HG03025 (cell line): ENCODE data around the gene TSPAN8.
"Not testable (repeated sequence)": the region's sequence is repeated elsewhere in the genome, so short reads cannot be mapped to it uniquely, and the experiment has no call there.

Experiments
- ATAC-seq: cut with Tn5 transposase; IDR thresholded peaks from one replicate; pipeline ENCODE4 v1.9.1; 2021; ENCODE audit warnings: mild to moderate bottlenecking, moderate library complexity; ENCODE audit not compliant: unreplicated experiment, low FRiP score

TSPAN8 gene

DNA sequence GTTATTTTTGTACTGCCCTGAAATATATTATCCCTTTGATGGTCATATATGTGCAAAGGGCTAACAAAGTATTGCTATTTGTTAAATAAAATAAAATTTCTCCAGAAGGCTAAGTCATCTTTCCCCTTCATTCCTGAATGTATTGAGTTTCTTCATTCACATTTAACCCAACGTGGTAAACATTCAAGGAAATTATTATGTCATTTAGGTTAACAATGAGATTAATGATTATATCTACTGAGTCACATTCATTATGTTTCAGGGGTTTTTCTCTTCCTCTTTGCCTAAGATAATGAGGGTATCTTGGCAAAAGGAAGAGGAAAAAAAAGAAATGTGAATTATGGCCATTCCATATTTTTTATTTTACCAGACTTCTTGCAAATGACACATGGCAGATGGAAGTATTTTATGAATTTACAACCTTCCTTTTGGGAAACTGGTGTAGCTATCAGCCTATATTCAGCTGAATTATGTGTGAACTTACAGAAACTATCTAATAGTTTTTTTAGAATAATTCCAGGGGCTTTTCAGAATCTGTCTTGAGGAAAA, 27.2 kb downstream of the TSPAN8 start:
- no peak for ATAC-seq

DNA sequence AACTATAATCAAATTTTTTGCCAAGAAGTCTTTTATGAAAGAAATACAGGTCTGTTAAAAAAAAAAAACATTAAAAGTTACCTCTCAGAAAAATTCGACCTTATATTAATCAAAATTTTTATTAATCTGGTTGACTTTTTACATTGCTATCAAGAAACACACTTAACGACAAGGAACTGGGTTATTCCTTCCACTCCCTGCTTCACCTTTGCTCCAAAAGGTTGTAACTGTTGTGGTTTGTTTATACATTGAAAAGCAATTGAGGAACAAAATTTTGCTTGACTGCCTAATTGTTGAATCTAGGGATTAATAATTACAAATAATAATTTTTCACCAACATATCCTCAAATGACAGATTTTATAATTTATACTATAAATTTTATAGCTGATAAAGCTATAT, 28.4 kb downstream of the TSPAN8 start:
- ATAC-seq: no peak

DNA sequence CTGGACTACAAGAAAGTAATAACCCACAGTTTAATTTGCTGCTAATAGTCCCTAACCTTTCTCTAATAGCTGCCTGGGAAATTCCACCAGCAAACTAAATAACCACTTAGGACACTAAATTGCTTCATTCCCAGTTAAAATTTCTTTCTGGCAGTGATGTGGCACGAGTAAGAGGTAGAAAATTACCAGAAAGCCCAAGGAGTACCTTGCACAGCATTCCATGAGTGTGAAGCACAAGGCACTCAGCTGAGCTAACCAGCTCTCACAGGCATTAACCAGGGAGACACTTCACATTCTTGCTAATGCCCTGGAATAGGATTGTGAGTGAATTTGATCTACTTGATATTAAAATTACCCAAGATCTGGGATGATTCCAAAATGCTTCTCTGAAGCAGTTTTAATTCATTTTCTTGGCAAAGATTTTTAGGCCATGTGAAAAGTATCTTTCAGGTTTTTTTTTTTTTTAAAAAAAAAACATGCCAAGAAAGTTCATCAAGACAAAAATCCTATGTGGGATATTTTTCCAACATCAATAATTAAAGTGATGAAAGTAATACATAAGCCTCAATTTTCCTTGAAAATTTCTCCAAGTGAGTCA, 29.5 kb downstream of the TSPAN8 start:
- no peak for ATAC-seq

DNA sequence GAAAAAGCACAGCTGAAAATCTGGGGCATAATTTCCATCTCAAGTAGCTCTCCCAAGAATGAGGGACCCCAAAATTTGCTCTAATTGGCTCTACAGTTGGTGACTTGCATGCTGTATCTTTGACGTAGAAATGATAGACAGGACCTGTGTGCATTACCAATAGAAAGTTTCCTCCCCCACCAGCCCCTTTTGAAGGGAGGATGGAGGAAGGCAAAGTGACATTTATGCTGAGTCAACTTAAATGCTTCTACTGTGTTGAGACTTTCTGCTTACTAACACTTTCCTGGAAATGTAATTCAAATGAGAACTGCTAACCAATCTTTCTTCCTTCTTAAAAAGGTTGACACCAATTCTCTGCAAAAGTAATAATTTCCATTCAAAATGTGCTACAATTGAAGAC, 31.9 kb downstream of the TSPAN8 start:
- ATAC-seq: no peak

DNA sequence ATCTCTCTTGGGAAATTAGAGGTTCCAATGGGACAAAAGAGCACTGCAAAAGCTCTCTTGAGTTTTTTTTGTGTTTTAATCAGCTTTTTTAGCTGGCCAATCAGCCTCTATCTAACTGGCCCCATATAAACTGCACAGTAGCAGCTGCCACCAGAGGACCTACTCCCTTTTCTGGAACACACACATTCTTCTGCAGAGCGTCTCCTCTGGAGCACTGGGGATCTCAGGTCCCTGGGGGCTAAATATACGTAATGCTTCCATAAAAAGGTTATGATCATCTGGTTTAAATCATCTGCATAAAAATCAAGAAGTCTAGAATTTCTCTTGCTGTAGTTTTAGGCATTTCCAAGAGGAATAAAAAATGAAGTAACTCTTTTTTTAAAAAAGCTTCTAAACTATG, 32.3 kb downstream of the TSPAN8 start:
- no peak for ATAC-seq

DNA sequence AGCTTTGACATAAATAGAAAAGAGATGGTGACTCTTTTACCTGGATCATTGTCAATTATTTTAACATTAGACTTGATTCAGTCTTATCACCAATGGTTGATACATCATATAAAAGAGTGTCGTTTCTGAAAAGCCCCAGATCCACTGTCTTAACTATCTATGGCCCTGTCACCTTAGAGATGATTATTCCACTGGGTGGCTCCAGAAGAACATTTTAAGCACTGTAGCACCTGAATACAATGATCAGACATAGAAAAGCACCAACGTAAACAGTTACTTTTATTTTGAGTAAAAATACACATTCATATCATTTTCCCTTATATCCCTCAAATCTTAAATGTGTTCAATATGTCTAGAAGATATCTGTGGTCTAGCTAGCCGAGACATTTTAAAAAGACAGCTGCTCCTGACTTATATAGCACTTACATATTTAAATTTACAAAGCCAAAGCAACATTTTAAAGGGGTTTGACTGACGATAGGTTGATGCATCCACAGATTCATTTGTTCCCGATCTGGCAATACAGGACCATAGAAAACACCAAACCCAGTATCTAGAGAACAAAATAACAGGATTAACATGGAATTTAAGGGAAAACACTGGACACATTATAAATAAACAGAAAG, 32.9 kb downstream of the TSPAN8 start:
- no peak for ATAC-seq

DNA sequence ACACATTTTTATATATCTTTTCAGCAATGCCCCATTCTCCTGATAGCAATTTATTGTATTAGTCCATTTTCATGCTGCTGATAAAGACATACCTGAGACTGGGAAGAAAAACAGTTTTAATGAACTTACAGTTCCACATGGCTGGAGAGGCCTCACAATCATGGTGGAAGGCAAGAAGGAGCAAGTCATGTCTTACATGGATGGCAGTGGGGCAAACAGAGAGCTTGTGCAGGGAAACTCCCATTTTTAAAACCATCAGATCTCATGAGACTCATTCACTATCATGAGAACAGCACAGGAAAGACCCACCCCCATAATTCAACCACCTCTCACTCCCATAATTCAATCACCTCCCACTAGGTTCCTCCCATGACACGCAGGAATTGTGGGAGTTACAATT, 44.7 kb downstream of the TSPAN8 start:
- not testable (repeated sequence) for ATAC-seq

DNA sequence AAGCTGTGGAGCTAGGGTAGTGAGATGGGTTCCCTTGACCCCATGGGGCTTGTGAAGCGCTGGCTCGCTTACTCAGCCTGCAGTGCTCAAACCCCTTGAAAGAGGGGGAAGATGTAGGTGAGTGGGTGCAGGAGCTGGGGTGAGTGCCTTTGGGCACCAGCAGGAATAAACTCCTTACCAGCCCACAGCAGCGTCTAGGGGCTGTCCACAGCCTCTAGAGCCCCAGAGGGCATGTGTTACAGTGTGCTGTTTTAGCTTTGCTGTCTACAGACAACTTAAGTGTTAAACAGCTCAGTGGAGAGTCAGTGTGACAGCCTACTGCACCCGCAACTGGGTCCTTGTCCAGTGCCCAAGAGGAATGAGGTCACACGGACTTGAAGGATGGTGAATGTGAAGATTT, 48.0 kb downstream of the TSPAN8 start:
- ATAC-seq: no peak

DNA sequence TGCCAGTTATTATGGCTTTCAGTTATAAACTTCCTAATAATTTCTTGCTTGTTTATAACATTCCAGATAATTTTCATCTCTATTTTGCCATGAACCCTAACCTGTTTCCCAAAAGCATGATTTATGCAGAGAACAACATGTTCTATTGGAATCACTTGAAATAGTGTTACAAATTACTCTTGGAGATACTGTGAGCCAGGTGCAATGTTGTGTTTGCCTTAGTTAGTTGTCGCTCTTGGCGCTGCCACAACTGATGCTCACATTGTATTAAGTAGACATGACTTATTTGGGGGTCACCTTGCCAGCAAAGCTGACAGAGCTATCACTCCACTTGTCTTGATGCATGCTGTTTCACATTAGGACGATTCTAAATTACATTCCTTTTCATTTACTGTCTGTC, 49.4 kb downstream of the TSPAN8 start:
- ATAC-seq: no peak

DNA sequence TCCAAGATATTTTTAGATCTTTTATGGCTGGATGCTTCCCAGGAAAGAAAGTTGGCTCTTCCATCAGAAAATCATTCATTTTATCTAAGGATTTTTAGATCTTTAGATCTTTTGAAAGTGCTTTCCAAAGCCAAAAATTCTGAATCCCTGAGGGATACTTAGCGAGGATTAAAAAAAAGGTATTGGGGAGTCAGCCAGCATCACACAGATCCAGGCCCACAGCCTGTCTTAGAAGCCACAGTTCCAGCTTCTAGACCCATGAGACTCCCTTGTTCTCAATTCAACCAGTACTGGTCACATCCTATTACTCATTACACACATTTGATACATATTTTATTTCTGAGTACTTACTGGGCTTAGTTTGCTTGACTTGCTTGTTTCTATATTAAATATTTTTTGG, 49.9 kb downstream of the TSPAN8 start:
- no peak for ATAC-seq

DNA sequence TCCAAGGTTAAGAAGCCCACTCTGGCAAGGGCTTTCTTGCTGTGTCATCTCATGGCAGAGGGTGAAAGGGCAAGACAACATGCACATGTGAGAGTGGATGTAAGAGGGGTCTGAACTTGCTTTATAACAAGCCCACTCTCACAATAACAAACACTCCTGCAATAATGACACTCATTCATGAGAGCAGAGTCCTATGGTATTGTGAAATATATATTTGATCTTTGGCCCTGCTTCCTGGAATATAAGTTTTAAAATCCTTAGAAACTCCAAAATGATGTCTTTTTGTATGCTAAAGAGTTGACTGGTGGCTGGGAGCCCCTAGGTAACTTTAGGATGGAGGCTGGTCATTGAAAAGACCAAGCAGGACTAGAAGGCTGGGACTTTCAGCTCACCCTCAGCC, 51.8 kb downstream of the TSPAN8 start:
- no peak for ATAC-seq

DNA sequence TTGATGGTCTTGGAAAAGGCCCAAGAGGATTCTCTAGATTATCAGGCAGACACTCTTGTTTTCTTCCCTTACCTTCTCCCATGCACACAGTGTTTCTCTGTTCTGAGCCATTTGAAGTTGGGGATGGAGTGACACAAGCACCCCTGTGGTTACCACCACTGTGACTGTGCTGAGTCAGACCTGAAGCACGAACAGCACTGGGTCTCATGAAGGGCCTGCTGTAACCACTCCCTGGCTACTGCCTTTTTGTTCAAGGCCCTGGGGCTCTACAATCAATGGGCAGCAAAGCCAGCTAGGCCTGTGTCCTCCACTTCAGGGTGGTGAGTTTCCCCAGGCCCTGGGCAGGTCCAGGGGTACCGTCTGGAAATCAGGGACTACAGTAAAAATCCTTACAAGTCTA, 65.5 kb downstream of the TSPAN8 start:
- ATAC-seq: no peak

DNA sequence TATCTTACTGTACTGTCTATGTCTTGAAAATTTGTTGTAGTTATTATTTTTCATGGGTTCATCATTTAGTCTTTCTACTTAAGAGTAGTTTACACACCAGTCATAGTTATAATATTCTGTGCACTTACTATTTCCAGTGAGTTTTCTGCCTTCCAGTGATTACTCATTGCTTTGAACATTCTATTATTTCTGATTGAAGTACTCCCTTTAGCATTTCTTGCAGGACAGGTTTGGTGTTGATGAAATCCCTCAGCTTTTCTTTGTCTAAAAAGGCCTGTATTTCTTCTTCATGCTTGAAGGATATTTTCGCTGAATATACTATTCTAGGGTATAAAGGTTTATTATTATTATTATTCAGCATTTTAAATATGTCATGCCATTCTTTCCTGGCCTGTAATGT, 66.8 kb downstream of the TSPAN8 start:
- ATAC-seq: no peak

DNA sequence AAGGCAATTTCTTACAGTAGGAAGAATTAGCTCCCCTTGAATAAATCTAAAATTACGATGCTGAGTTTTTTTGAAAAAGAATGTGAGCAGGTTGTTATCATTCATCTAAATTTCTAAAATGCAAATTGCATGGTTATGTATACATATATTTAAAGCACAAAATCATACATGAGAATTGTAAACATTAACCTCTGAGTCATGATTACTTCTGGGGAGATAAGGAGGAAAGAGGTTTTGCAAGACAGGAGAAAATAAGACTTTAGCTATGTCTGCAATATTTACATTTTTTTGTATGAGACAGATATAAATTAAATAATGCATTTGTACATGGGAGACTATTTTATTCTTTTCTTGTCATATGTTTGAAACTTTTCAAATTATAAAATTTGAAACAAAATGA, 72.2 kb downstream of the TSPAN8 start:
- ATAC-seq: no peak

DNA sequence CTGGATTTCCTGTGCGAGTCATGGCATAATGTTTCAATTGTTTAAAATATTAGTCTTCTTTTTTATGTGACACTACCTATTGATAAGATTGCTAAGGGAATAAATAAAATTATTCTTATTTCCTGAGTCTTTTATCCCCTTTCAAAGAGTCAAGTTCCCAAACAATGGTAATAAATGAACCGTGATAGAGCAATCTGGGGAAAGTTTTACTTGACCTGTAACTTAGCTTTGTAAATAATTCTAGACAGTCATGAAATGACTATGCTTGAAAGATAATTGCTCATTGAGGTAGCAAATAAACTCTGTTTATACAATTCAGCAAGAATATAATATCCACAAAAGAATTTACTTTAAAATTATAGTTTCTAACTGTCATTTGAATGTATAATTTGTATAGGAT, 82.1 kb downstream of the TSPAN8 start:
- no peak for ATAC-seq
